ENCODE measurements around the gene ROPN1L. TPM values are rescaled to one million over a fixed set of nuclear protein-coding genes. Genes with fewer than 3 reads are reported as not detected.
A peak's percentile ranks its signal among the peaks of the same experiment; 100 is the strongest.

ROPN1L gene
- total and polyA plus RNA-seq, 2 of the 8 experiments (the other 6 are each of a cell fraction or from before 2014, with no cell fraction given) = 0.24 to 0.73 TPM

DNA sequence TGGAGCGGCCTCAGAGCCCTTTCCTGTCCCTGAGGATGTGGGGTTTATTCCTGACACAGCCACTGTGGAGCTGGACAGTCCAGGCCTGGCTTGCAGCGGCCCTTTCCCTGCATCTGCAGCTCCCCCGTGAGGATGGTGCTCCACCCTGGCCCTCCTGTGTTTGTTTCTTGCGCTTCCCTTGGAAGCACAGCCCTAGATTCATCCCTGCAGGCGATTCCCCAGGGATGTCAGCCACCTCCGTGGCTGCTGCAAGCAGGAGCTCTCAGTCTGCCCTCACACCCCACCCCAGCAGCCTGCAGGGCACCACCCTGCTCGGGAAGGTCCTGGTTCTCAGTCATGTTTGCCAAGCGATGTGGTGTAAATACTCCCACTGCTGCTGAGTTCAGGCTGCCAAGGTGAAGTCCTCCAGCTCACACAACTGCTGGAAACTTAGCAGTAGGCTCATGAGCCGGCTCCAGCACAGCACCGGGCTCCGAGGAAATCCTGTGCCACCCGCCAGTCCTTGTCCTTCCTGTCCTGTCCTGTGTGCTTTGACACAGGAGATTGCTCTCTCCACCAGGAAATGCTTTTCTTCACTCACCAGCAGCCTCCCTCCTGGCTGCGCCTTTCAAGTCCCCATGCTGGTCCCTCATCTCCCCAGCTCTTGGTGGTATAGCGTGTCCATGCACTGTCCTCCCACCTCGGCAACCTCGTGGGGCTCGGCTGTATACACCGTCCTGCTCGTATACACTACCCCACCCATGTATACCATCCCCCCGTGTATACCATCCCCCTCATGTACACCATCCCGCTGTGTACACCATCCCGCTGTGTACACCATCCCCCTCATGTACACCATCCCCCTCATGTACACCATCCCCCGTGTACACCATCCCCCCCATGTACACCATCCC lies 16.2 kb downstream of the ROPN1L start:
- Histone ChIP-seq H3K14ac (ENCODE audit: insufficient read length) (no peak overlapping the region), H3K23ac (ENCODE audit: insufficient read length) (no peak overlapping the region), H3K56ac (replicated peaks; ENCODE audit: insufficient read length, low read depth, low read length) (no peak overlapping the region), H2BK5ac (ENCODE audit: low read depth, low read length) (no peak overlapping the region), H4K5ac (ENCODE audit: insufficient read length, low read depth, low read length) (no peak overlapping the region), H3K18ac (ENCODE audit: extremely low read depth, low read length) (peak overlapping the region; percentile 35; the same call in 1 of the 2 replicates), H3K79me2 (ENCODE audit: control insufficient read depth in 1 of 2, insufficient read depth in 2 of 2, low read length in 2 of 2) (no peaks in the 10 kb centered on the region), H3K4me3 (ENCODE audit: extremely low read depth in 1 of 4, insufficient read depth in 2 of 4, low read depth in 3 of 4, low read length in 4 of 4) (no peak overlapping the region), H3K79me1 (ENCODE audit: low read depth, low read length) (0 out of 2 replicates have a peak, but pooled peaks cover 2% of the 10 kb centered on the region), H2BK20ac (ENCODE audit: low read length) (peak overlapping the region; percentile 52; the same call in 1 of the 2 replicates), H4K91ac (replicated peaks; ENCODE audit: insufficient read length, low read length) (no peak overlapping the region), H3K36me3 (ENCODE audit: control insufficient read depth in 2 of 4, insufficient read depth in 4 of 4, low read length in 3 of 4) (no peaks in the 10 kb centered on the region), H2BK12ac (ENCODE audit: low read depth, low read length) (no peak overlapping the region), H4K8ac (ENCODE audit: extremely low read depth, insufficient read depth, low read length) (peak overlapping the region; percentile 35; the same call in 1 of the 2 replicates), H2BK15ac (ENCODE audit: low read length) (no peak overlapping the region), H3K23me2 (ENCODE audit: low read depth, low read length) (no peaks in the 10 kb centered on the region), H3K4me2 (ENCODE audit: insufficient read depth in 1 of 2, low read depth in 2 of 2, low read length in 2 of 2) (no peak overlapping the region), H3K9ac (replicated peaks in 1 of 4; ENCODE audit: extremely low read depth in 1 of 4, low read depth in 3 of 4, low read length in 3 of 4) (no peak overlapping the region), H3K4me1 (replicated peaks in 1 of 4; ENCODE audit: control insufficient read depth in 3 of 4, insufficient read depth in 4 of 4, low read length in 3 of 4) (peaks cover 0 to 14% (median 8%) of the 10 kb centered on the region in 4 experiments; a peak in 6 of 7 replicates), H3K27me3 (replicated peaks in 1 of 4; ENCODE audit: control insufficient read depth in 3 of 4, extremely low read depth in 1 of 4, insufficient read depth in 3 of 4, low read length in 3 of 4) (no peaks in the 10 kb centered on the region), H2AK5ac (ENCODE audit: low read depth, low read length) (no peak overlapping the region), H3K9me3 (ENCODE audit: insufficient read depth in 2 of 2, low read depth in 1 of 2, low read length in 1 of 2) (no peaks in the 10 kb centered on the region), H4K20me1 (replicated peaks in 1 of 2; ENCODE audit: control insufficient read depth in 1 of 2, insufficient read depth in 2 of 2, low read length in 2 of 2) (no peaks in the 10 kb centered on the region), H2BK120ac (replicated peaks; ENCODE audit: low read depth, low read length) (no peak overlapping the region), H3K27ac (ENCODE audit: low read depth, low read length) (no peak overlapping the region), H3K4ac (replicated peaks; ENCODE audit: insufficient read length, low read depth, low read length) (no peak overlapping the region), H2AFZ (ENCODE audit: low read length) (0 out of 2 replicates have a peak overlapping the region, but pooled peaks have one; percentile 50)
- no peak for DNase-seq (ENCODE audit: low read depth in 1 of 2, low spot score in 2 of 2)
- WGBS, 2 experiments (ENCODE audit: extremely low coverage in 1 of 2, insufficient coverage in 1 of 2, insufficient read length in 1 of 2, insufficient replicate concordance in 2 of 2, low coverage in 1 of 2, low lambda C conversion rate in 2 of 2, missing lambda C conversion rate in 1 of 2) = 80% methylated on average over 15 of the region's 23 CpGs; no CpG with 5 or more reads in 1 of the 2 experiments
- ChIA-PET CTCF (ENCODE audit: partially characterized antibody) (interaction anchor here (0.6 to 13.8 kb wide), 13 partner anchors 14 to 247 kb away, joined by 3 to 199 read pairs (median 4); partner anchors contain the start of gene ROPN1L), POLR2A (ENCODE audit: partially characterized antibody) (interaction anchor here (1.1 kb wide), 1 partner anchor 170 kb away, joined by 4 read pairs; no protein-coding TSS in a partner anchor)
- no peak for FAIRE-seq
- TF ChIP-seq, protein P1, sequence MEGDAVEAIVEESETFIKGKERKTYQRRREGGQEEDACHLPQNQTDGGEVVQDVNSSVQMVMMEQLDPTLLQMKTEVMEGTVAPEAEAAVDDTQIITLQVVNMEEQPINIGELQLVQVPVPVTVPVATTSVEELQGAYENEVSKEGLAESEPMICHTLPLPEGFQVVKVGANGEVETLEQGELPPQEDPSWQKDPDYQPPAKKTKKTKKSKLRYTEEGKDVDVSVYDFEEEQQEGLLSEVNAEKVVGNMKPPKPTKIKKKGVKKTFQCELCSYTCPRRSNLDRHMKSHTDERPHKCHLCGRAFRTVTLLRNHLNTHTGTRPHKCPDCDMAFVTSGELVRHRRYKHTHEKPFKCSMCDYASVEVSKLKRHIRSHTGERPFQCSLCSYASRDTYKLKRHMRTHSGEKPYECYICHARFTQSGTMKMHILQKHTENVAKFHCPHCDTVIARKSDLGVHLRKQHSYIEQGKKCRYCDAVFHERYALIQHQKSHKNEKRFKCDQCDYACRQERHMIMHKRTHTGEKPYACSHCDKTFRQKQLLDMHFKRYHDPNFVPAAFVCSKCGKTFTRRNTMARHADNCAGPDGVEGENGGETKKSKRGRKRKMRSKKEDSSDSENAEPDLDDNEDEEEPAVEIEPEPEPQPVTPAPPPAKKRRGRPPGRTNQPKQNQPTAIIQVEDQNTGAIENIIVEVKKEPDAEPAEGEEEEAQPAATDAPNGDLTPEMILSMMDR (IDR thresholded peaks at IDR 0.05; ENCODE audit: control extremely low read depth in 1 of 3, insufficient read depth in 1 of 3, low read depth in 1 of 3, low read length in 3 of 3) = peak in 1 of 3 experiments; percentile 4; a peak in 1 of 4 replicates
- TF ChIP-seq, protein P2, sequence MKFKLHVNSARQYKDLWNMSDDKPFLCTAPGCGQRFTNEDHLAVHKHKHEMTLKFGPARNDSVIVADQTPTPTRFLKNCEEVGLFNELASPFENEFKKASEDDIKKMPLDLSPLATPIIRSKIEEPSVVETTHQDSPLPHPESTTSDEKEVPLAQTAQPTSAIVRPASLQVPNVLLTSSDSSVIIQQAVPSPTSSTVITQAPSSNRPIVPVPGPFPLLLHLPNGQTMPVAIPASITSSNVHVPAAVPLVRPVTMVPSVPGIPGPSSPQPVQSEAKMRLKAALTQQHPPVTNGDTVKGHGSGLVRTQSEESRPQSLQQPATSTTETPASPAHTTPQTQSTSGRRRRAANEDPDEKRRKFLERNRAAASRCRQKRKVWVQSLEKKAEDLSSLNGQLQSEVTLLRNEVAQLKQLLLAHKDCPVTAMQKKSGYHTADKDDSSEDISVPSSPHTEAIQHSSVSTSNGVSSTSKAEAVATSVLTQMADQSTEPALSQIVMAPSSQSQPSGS (IDR thresholded peaks at IDR 0.05; ENCODE audit: low read length) = no peak
- no peak for TF ChIP-seq SIN3A (conservative IDR thresholded peaks at IDR 0.05 in 1 of 2, IDR thresholded peaks at IDR 0.05 in 1 of 2; ENCODE audit: low read depth in 1 of 2, low read length in 2 of 2)
- TF ChIP-seq, protein P3, sequence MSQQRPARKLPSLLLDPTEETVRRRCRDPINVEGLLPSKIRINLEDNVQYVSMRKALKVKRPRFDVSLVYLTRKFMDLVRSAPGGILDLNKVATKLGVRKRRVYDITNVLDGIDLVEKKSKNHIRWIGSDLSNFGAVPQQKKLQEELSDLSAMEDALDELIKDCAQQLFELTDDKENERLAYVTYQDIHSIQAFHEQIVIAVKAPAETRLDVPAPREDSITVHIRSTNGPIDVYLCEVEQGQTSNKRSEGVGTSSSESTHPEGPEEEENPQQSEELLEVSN (IDR thresholded peaks at IDR 0.05) = no peak

Measured in H1 (cell line).